GM12873 (cell line): ENCODE measurements around the gene ZNF638.

ENCODE experiments used
- CTCF ChIP-seq: IDR thresholded peaks from 2 replicates; pipeline ENCODE4 v1.5.1; 2012; ENCODE audit warnings: low read depth, mild to moderate bottlenecking, moderate library complexity, low read length, control low read depth; ENCODE audit not compliant: insufficient read depth; ENCODE audit errors: missing control alignments

ZNF638 gene

GRCh38 chr2:71347517-71347916 lies 15.9 kb downstream of the ZNF638 start:
- TF ChIP-seq CTCF, result no peak

GRCh38 chr2:71348302-71348701 lies 16.7 kb downstream of the ZNF638 start:
- no peak for TF ChIP-seq CTCF

GRCh38 chr2:71353248-71353647 lies 21.7 kb downstream of the ZNF638 start:
- no peak for TF ChIP-seq CTCF

GRCh38 chr2:71358931-71359671 lies 27.5 kb downstream of the ZNF638 start:
- no peak for TF ChIP-seq CTCF

GRCh38 chr2:71360434-71360975 lies 28.9 kb downstream of the ZNF638 start:
- TF ChIP-seq CTCF, result no peak

- TF ChIP-seq CTCF, result no peak
Observed at GRCh38 chr2:71361631-71362030, 30.0 kb downstream of the ZNF638 start.

- TF ChIP-seq CTCF, result no peak
Observed at GRCh38 chr2:71362447-71362846, 30.9 kb downstream of the ZNF638 start.
